HG03442 (cell line): ENCODE data around the gene SUGP1.

Experiments used
- ATAC-seq: cut with Tn5 transposase; IDR thresholded peaks from one replicate; pipeline ENCODE4 v1.9.1; 2021; ENCODE audit warnings: mild to moderate bottlenecking, moderate library complexity; ENCODE audit not compliant: unreplicated experiment

The SUGP1 gene

DNA sequence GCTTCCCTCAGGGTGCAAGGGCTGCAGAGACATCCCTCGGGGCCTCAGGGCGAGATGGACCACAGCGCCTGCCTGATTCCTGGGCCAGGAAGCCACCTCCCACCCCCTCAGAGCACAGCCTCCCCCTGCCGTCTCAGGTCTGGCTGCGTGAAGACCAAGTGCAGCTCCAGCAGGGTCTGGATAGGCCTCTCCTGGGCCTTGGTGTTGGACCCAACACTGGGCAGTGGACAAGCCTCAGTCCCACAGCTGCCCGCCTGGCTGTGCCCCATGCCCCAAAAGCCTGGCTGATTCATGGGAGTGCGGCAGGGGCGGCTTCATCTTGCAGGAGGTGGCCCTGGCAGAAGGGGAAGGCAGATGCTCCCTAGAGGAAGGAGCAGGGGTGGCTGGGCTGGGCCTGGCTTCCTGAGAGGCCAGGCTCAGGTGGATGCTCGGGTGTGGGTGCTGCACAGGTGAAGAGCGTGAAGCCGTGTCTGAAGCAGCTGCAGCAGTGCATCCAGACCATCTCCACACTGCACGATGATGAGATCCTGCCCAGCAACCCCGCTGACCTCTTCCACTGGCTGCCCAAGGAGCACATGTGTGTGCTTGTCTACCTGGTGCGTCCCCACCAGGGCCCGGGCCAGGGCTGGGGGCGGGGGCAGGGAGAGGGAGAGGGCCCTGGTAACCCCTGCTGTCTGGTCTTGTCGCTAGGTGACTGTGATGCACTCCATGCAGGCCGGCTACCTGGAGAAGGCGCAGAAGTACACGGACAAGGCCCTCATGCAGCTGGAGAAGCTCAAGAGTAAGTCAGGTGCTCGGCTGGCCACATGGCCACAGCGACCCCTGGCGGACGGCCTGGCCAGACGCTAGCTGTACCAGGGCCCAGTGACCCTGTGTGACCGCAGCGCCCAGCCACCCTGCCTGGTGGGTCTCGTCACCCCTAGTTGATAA, 22.0 kb upstream of the SUGP1 start:
- no peak for ATAC-seq

DNA sequence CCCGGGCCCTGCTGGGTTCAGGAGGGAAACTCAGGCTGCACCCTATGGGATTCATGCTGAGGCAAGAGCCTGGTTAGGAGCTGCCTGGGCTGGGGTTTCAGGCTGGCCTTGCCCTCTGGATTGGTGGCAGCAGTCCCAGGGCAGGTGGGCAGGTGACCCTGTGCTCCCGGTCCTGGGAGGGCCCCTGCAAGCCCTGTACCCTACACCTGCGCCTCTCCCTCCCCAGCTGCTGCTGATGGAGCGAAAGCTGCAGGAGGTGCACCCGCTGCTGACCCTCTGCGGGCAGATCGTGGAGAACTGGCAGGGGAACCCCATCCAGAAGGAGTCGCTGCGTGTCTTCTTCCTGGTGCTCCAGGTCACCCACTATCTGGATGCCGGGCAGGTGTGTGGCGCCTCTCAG, 20.7 kb upstream of the SUGP1 start:
- ATAC-seq: no peak

DNA sequence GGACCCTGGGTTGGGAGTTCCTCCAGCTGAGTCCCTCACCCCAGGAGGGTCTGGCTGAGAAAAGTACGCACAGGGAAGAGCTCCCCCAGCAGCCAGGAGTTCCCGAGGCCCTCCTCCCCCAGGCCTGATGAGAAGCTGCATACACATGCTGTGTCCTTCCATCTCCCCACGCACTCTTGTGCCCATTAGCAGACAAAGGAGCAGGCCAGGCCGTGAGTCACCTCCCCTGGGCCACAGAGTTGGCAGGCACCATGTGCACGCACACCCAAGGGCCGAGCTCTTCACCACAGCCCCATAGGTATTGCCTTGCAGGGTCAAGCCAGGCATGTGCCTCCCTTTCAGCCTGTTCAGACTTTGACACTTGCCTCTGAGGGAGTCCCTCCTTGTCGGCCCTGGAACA, 17.8 kb upstream of the SUGP1 start:
- no peak for ATAC-seq

DNA sequence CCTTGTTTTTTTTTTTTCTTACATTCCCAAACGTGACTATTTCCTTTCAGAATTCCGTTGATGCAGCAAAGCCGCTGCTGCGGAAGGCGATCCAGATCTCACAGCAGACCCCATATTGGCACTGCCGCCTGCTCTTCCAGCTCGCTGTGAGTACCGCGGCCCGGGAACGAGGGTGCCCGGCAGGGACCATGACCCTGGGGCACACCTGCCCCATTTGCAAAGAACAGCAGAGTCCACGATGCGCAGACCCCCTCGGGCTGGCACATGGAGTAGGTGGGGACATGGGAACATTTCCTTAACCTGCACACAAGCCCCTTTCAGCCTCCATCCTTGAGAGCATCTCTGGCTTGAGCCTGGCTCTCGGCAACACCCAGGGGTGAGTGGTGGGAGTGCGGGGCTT, 16.8 kb upstream of the SUGP1 start:
- ATAC-seq: no peak

DNA sequence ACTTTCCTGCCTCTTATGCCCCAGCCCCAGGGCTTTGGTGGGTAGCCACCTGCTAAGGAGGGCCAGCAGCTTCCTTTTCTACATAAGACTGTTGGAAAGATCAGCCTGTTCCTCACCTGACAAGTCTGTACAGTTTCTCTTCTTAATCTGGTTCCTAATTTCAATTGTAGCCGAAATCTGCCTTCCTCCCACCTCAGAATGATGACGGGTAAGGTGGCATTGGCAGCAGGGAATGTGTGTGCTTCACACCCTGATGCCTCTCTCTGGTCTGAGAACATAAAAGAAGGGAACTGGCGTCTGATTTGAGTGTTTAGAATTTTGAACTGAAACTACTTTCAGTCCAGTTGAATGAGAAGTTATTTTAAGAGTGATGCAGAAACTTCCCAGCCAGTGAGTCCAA, 16.3 kb upstream of the SUGP1 start:
- no peak for ATAC-seq

DNA sequence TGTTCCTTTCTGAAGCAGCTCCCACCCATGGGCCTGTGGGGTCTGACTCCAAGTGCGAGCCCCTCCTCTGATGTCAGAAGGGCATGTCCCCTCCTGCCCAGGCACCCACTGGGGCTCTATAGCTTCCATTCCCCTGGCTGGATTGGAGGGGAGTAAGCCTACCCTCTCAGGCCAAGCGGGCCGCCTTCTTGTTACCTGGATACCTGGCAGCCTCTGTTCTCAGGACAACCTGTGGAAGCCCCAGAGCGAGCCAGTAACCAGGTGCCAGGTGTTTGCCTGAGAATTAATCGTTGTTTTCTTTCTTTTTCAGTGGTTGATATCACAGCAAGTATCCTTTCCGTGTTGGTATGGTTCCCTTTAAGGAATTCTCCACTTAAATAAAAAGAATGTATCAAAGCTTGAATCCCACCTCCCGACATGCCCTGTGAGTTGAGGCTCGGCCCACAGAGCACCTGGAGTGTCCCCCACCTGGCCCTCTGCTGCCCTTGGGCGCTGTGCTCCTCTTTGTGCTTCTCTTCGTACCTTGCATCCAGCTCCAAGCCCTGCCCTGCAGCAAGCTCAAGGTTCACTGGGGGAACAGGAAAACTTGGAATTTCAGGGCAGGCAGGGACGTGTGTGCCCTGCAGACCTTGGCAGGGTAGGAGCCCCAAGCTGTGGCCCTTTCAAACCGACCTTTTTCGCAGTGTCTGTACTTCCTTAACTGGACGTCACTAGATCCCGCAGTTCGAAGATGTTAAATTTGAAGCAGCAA, 15.3 kb upstream of the SUGP1 start:
- no peak for ATAC-seq

DNA sequence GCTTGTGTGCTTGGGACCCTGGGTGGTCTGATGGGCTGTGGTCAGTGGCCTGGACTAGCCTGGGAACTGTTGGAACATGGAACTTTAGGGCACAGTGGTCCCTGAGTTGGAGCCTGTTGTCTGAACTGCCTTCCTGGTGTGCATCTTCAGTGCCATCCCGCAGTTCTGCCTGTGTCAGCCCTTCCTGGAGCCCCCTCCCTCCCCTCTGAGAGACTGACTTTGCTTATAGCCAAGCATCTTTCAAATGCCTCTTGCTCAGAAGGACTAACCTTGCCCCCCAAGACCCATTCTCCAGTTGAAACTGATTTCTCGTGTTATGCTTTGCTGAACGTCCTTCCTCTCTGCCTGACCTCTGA, 14.7 kb upstream of the SUGP1 start:
- no peak for ATAC-seq

DNA sequence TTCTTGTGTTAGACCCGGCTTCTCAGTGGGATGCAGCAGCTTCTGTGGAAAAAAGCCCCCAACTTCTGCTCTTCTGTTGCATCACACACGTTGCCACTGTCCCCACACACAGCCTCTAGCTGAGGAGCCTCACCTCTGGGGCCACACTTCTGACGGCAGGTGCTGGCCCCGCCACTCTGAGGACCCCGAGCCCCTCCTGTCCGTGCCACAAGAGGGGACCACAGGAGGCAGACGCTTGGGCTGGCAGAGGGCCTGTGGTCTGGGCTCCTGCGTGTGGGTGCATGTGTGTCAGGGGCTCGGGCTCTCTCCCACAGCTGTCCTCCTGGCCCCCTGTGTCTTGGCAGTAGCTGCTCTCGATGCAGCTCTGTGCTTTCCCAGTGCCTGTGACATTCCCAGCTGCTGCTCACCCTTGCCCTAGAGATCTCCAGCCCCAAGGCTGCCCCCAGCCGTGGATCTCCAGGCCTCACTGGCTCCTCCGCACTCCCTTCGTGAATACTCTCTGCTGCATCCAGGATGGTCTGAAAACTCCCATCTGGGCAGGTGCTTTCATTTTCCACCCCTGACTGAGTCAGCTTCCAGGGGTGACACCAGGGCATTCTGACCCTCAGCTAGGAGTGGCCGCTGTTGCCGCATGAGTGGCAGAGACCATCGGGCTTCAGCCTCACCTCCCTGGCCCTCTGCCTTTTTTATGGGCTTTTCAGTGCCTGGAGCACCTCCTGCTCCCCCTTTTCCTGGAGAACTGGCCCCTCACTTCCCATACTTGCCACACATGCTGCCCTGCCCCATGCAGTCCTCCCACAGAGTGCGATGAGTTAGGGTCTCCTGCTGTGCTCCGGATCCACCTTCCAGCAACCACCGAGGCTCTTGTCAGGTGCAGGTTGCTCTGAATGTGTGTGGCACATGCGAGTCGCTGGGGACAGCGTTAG, 14.0 kb upstream of the SUGP1 start:
- ATAC-seq: no peak

DNA sequence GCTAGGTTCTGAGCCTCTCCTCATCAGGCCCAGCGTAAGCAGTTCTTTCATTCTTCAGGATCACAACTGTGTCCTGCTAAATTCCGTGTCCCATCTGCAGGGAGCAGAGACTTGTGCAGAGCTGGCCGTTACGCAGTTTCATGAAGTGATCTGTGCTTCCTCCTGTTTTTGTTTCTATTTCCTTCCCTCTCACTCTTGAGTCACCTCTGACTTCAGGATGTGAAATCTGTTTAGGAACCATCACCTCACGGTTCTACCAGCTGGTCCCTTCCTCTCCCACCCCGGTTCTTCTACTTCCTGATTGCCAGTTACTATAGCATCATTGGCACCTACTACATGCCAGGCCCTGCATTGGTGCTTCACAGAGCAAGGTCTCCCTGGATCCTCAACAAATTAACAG, 8.8 kb upstream of the SUGP1 start:
- ATAC-seq: no peak

DNA sequence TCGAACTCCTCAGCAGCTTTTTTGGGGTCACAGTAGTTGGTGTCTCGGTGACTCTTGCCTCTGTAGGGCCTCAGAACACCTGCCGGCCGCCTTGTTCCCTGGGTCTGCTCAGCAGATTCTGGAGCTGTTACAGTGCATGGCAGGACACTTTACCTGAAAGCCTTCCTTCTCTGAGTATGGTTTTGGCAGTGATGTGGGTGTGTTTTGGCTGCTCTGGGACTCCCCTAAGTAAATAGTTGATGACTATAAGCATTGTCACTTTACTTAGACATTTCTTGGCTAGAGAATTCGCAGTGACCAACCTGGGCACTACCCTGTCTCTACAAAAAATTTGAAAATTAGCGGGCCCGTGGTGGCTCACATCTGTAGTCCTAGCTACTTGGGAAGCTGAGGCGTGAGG, 7.4 kb upstream of the SUGP1 start:
- no peak for ATAC-seq

DNA sequence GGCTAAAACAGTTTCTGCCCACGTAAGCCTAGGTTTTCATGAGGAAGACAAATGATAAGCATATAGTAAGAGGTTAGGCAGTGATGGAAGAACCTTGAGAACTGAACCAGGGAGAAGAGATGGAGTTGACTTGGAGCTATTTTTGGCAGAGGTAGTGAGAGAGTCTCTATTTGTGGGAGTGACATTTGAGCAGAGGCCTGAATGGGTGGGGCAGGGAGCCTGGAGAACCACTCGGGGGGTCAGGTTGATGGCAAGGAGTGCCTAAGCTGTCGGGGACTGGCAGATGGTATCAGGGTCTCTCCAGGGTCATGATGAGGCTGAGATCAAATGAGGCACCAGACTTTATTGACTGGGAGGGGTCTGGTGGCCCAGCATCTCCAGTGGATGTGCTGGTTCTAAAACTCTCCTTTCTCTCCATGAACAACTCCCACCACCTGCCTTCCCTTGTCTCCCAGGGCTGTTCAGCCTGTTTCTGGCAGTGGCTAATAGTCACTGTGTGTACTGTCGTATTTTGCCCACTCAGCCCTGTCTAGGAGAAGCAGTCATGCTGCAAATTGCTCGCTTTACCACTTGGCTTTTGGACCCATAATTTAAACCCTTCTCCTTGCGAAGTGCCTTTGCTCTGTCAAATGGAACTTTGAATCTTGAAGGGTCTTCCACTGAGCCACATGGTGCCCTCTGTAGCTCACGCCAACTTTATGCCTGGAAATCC, 3.9 kb upstream of the SUGP1 start:
- ATAC-seq: no peak

DNA sequence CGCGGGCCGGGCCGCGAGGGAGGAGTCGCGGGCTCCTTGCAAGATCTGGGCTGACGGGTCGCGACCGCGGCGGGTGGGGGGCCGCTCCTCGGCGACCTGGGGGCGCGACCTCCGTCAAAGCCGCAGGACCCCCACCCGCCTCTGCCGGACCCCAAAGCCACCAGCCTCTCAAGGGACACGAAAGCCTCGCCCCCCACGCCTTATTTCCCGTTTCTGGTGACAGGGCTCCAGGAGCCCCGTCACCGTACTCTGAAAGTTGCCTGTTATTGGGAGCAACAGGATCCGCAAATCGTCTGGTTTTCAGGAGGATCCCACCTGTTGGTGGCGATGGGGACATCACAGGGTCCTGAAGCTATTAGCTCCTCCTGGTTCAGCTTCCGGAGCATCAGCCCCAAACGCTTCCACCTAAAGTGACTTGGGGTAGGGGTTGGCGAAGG, 850 bp upstream of the SUGP1 start:
- no peak for ATAC-seq

DNA sequence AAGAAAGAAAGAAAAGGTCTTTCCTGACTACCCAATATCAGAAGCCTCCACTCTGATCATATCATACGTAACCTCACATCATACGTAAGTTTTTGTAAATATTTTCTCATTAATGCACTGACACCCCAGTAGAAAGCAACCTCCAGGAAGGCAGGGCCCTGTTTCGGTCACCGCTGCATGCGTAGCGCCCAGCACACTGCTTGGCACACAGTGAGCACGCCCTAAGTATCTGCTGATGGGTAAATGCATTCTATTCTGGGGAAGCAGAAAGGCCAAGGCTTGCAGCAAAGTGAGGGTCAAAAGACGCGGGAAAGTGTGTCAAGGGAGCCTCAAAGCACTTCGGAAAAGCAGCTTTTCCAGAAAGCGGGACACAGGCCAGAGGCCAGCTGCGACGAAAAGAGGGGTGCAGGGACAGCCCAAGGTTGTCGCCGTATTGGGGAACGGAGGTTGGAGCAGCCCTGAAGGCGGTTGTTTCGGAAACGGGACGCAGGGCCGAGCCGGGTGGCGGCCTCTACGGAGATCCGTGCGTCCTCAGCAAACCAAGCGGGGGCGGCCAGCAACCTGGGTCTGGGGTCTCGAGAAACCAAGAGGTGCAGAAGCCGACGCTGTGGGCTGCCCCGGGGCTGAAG, 463 bp downstream of the SUGP1 start:
- no peak for ATAC-seq

DNA sequence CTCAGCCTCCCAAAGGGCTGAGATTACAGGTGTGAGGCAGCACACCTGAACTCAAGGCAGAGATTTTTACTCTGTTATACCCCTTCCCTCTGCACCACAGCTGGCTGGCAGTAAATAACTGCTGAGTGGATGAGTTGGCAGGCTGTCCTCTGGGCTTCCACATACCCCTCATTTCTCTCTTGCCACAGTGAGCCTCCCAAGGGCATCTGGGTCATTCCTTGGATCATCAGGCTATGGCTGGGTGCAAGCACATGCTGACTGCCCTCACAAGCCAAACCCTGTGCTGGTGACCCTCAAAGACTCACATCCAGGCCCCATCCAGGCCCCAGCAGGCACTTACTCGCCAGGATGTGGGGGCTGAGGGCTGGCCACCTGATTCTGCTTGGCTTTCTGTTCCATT, 4.2 kb downstream of the SUGP1 start:
- no peak for ATAC-seq

DNA sequence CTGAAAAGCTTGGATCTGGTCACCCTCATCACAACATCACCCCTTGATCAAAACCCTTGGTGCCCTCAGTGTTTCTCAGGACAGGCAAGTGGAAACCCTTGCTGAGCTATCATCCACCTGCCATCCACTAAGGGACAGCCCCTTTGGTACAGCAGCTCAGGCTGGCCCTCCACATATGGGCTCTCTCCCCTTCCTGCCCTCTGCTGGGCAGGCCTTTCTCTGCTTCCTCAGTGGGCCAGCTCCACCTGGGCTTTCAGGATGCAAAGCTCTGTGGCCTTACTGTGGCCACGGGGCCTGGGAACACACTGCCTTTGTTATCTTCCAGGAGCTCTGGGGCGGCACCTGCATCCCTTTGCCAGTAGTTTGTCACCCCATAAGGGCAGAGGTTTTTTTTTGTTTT, 4.9 kb downstream of the SUGP1 start:
- ATAC-seq: no peak

DNA sequence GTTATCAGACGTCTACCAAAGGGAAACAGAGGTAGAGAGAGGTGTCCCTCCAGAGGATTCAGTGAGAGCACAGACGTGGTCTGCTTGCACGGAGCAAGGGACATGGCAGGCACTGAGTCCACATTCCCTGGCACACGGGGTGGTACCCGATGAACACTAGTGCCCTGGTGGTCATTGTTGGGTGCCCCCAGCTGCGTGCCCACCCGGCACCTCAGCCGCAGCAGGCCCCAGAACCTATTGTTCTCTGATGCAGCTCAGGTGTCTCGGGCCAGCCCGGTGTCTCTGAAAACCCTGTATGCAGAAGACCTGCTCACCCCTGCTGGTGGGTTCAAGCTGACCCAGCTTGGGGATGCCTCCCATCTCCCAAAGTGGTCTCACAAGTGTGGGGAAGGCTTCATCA, 11.9 kb downstream of the SUGP1 start:
- ATAC-seq: no peak

DNA sequence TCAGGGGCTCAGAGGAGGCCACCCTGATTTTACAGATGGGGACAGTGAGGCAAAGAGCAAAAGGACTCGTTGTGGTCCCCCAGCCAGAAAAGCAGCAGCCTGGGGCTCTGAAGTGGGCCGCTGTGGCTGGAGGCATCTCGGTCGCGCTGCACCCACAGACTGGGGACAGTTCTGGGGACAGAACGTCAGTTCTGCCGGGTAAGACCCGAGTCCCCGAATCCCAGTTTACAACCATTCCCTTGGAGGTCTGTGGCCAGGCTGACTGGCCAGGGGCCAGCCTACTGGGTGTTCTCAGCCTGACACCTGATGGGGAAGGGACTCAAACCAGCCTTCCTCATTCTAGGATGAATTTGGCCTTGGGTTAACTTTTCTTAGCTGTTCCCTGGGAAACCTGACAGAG, 14.1 kb downstream of the SUGP1 start:
- ATAC-seq: no peak

DNA sequence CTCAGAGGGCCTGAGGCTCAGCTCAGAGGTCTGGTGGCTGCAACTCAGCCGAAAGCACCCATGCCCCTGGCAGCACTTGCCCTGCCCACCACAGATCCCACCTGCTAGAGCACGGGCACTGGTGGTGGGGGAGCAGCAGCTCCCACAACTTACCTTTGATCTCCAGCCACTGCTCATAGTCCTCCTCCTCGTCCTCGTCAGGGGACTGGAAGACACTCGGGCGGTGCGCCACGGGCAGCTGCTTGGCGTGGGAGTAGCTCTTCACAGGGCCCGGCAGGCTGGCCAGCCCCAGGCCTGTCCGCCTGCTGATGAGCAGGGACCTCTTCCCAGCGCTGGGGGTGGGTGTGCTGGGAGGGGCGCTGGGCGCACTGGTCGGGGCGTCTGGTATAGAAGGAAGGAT, 14.6 kb downstream of the SUGP1 start:
- ATAC-seq: no peak

DNA sequence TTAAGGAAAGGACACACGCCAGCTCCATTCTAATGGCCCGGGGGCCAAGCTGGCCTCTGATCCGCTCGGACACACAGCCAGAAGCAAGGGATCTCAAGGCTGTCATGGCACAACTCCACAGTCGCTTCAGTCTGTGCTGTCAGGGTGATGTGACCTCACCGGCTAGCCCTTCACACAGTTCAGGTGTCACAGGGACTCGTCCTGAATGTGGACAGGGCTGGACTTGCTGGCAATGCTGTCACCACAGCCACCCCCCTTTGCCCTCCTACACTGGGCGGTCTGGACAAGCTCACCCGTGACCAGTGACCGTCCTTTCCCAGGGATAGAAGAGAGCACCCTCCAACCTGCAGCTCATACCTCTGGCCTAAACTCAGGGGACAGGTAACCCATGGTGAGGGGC, 15.2 kb downstream of the SUGP1 start:
- ATAC-seq: no peak
